Adipocyte (in vitro differentiated cells): ENCODE results near the gene ATP5F1A.
"Not testable (repeated sequence)": the region's sequence is repeated elsewhere in the genome, so short reads cannot be mapped to it uniquely, and the experiment has no call there.

ENCODE experiments used
- DNase-seq: peaks from one replicate; pipeline ENCODE4 v3.0.0-alpha.2; 2015; ENCODE audit warnings: low read depth
- H3K27me3 ChIP-seq: replicated peaks from 2 replicates; pipeline ENCODE4 v1.7.0; 2013; ENCODE audit warnings: mild to moderate bottlenecking, low read length, moderate library complexity; ENCODE audit not compliant: control insufficient read depth, insufficient read depth
- H3K36me3 ChIP-seq: 2 replicates; pipeline ENCODE4 v1.7.0; 2013; ENCODE audit warnings: low read length, mild to moderate bottlenecking, moderate library complexity; ENCODE audit not compliant: control insufficient read depth, insufficient read depth, severe bottlenecking
- H3K4me1 ChIP-seq: 2 replicates; pipeline ENCODE4 v1.7.0; 2013; ENCODE audit warnings: mild to moderate bottlenecking, low read length, moderate library complexity; ENCODE audit not compliant: control insufficient read depth, insufficient read depth
- H3K4me3 ChIP-seq: 2 replicates; pipeline ENCODE4 v1.7.0; 2013; ENCODE audit warnings: mild to moderate bottlenecking, low read length, moderate library complexity
- H3K9ac ChIP-seq: 2 replicates; pipeline ENCODE4 v1.7.0; 2013; ENCODE audit warnings: mild to moderate bottlenecking, low read length, moderate library complexity
- H3K9me3 ChIP-seq: 2 replicates; pipeline ENCODE4 v1.7.0; 2013; ENCODE audit warnings: mild to moderate bottlenecking, low read length, moderate library complexity; ENCODE audit not compliant: control insufficient read depth

The ATP5F1A gene

GRCh38 chr18:46060359-46060841 lies 37.7 kb downstream of the ATP5F1A start:
- no peaks in the 10 kb centered on the region for H3K9me3 ChIP-seq
- no peaks in the 10 kb centered on the region for H3K27me3 ChIP-seq
- no peak overlapping the region for H3K9ac ChIP-seq
- no peaks in the 10 kb centered on the region for H3K4me1 ChIP-seq
- no peak overlapping the region for H3K4me3 ChIP-seq
- no peaks in the 10 kb centered on the region for H3K36me3 ChIP-seq
- DNase-seq = no peak

- no peak overlapping the region for H3K9ac ChIP-seq
- DNase-seq = no peak
- H3K9me3 ChIP-seq = no peaks in the 10 kb centered on the region
- H3K4me1 ChIP-seq = peaks cover 25% of the 10 kb centered on the region
- H3K27me3 ChIP-seq = no peaks in the 10 kb centered on the region
- no peaks in the 10 kb centered on the region for H3K36me3 ChIP-seq
- no peak overlapping the region for H3K4me3 ChIP-seq
Measured at GRCh38 chr18:46055838-46056230, 42.3 kb downstream of the ATP5F1A start.

- Histone ChIP-seq H3K9me3 (no peaks in the 10 kb centered on the region), H3K27me3 (no peaks in the 10 kb centered on the region)
- no peak for DNase-seq
Measured at GRCh38 chr18:46054956-46055837, 42.9 kb downstream of the ATP5F1A start.

GRCh38 chr18:46053368-46054095 lies 44.6 kb downstream of the ATP5F1A start:
- Histone ChIP-seq H3K4me3 (no peak overlapping the region), H3K27me3 (no peaks in the 10 kb centered on the region), H3K9ac (no peak overlapping the region), H3K9me3 (no peaks in the 10 kb centered on the region), H3K4me1 (peaks cover 25% of the 10 kb centered on the region), H3K36me3 (no peaks in the 10 kb centered on the region)
- DNase-seq = peak; percentile 82

More at GRCh38 chr18:46054956-46055837, 42.9 kb downstream of the ATP5F1A start:
- no peak overlapping the region for H3K9ac ChIP-seq
- peaks cover 25% of the 10 kb centered on the region for H3K4me1 ChIP-seq
- H3K36me3 ChIP-seq = no peaks in the 10 kb centered on the region
- H3K4me3 ChIP-seq = no peak overlapping the region

GRCh38 chr18:46051731-46052461 lies 46.2 kb downstream of the ATP5F1A start:
- H3K36me3 ChIP-seq = no peaks in the 10 kb centered on the region
- no peak overlapping the region for H3K4me3 ChIP-seq
- no peaks in the 10 kb centered on the region for H3K27me3 ChIP-seq
- H3K9ac ChIP-seq = no peak overlapping the region
- no peaks in the 10 kb centered on the region for H3K9me3 ChIP-seq
- H3K4me1 ChIP-seq = peaks cover 25% of the 10 kb centered on the region
- peak; percentile 92 for DNase-seq

- no peak overlapping the region for H3K4me3 ChIP-seq
- no peaks in the 10 kb centered on the region for H3K27me3 ChIP-seq
- no peak for DNase-seq
- no peaks in the 10 kb centered on the region for H3K36me3 ChIP-seq
- no peaks in the 10 kb centered on the region for H3K9me3 ChIP-seq
- H3K4me1 ChIP-seq = peaks cover 25% of the 10 kb centered on the region
- H3K9ac ChIP-seq = no peak overlapping the region
Measured at GRCh38 chr18:46050268-46050667, 47.8 kb downstream of the ATP5F1A start.

- H3K4me3 ChIP-seq = no peak overlapping the region
- no peaks in the 10 kb centered on the region for H3K36me3 ChIP-seq
- H3K27me3 ChIP-seq = no peaks in the 10 kb centered on the region
- H3K9me3 ChIP-seq = no peaks in the 10 kb centered on the region
- peaks cover 25% of the 10 kb centered on the region for H3K4me1 ChIP-seq
- H3K9ac ChIP-seq = no peak overlapping the region
- DNase-seq = no peak
Measured at GRCh38 chr18:46048641-46049040, 49.5 kb downstream of the ATP5F1A start.

- not testable (repeated sequence) for H3K9ac ChIP-seq, DNase-seq, H3K4me3 ChIP-seq, H3K27me3 ChIP-seq, H3K9me3 ChIP-seq, H3K36me3 ChIP-seq
- peaks cover 12% of the 10 kb centered on the region for H3K4me1 ChIP-seq
Measured at GRCh38 chr18:46047369-46047768, 50.7 kb downstream of the ATP5F1A start.

- H3K9ac ChIP-seq = no peak overlapping the region
- no peaks in the 10 kb centered on the region for H3K9me3 ChIP-seq
- no peaks in the 10 kb centered on the region for H3K36me3 ChIP-seq
- H3K27me3 ChIP-seq = no peaks in the 10 kb centered on the region
- peaks cover 5% of the 10 kb centered on the region for H3K4me1 ChIP-seq
- DNase-seq = no peak
- no peak overlapping the region for H3K4me3 ChIP-seq
Measured at GRCh38 chr18:46046688-46047087, 51.4 kb downstream of the ATP5F1A start.

- Histone ChIP-seq H3K4me3 (no peak overlapping the region), H3K4me1 (no peaks in the 10 kb centered on the region), H3K9ac (no peak overlapping the region), H3K27me3 (no peaks in the 10 kb centered on the region), H3K9me3 (no peaks in the 10 kb centered on the region), H3K36me3 (no peaks in the 10 kb centered on the region)
- no peak for DNase-seq
Measured at GRCh38 chr18:46046126-46046525, 52.0 kb downstream of the ATP5F1A start.
